GM12878 (cell line): ENCODE results near the gene HNRNPH1. TPM values are rescaled to one million over a fixed set of nuclear protein-coding genes. Genes with fewer than 3 reads are reported as not detected.

Source experiments
- CEBPB ChIP-seq, 2 experiments: fragments of 150-350 bp in 1 of 2; IDR thresholded peaks; 2 replicates each; pipeline ENCODE4 v1.6.1; 2012 to 2014; ENCODE audit warnings: low read depth in 2 of 2, low read length in 2 of 2, borderline replicate concordance in 1 of 2, inconsistent platforms in 1 of 2
- CREB1 ChIP-seq: IDR thresholded peaks from 2 replicates; pipeline ENCODE4 v1.6.1; 2012; ENCODE audit warnings: low read depth, mild to moderate bottlenecking, inconsistent platforms
- EED ChIP-seq: sonication (generic); IDR thresholded peaks from 2 replicates; pipeline ENCODE4 v1.6.1; 2016; ENCODE audit warnings: antibody characterized with exemption, low read depth
- EGR1 ChIP-seq, 2 experiments: IDR thresholded peaks; 1 replicate in 1 of 2; 2 replicates in 1 of 2; pipeline ENCODE4 v1.6.1; 2011 to 2012; ENCODE audit warnings: low read depth in 2 of 2, low read length in 2 of 2, borderline replicate concordance in 1 of 2, mild to moderate bottlenecking in 1 of 2, moderate library complexity in 1 of 2
- GABPA ChIP-seq: IDR thresholded peaks from 2 replicates; pipeline ENCODE4 v1.6.1; 2014; ENCODE audit warnings: antibody characterized with exemption, low read depth, mild to moderate bottlenecking, inconsistent platforms
- IRF4 ChIP-seq: IDR thresholded peaks from 2 replicates; pipeline ENCODE4 v1.6.1; 2011; ENCODE audit warnings: low read depth, low read length
- KAT2A ChIP-seq: conservative IDR thresholded peaks from 2 replicates; pipeline ENCODE4 v1.6.1; 2011; ENCODE audit warnings: low read depth, low read length; ENCODE audit not compliant: control insufficient read depth
- MEF2B ChIP-seq: fragments of 450-650 bp; IDR thresholded peaks from 2 replicates; pipeline ENCODE4 v1.6.1; 2018; ENCODE audit warnings: mild to moderate bottlenecking, moderate library complexity; ENCODE audit not compliant: partially characterized antibody, poor library complexity, severe bottlenecking
- NBN ChIP-seq: fragments of 450-650 bp; IDR thresholded peaks from 2 replicates; pipeline ENCODE4 v1.6.1; 2016
- PAX8 ChIP-seq: fragments of 450-650 bp; IDR thresholded peaks from 2 replicates; pipeline ENCODE4 v1.6.1; 2017; ENCODE audit warnings: mild to moderate bottlenecking, moderate library complexity
- PBX3 ChIP-seq: IDR thresholded peaks from 2 replicates; pipeline ENCODE4 v1.6.1; 2011; ENCODE audit warnings: mild to moderate bottlenecking, low read depth, low read length, moderate library complexity; ENCODE audit not compliant: insufficient replicate concordance
- RBBP5 ChIP-seq: fragments of 200-600 bp; sonication (generic); conservative IDR thresholded peaks from 2 replicates; pipeline ENCODE4 v1.6.1; 2016
- SMAD5 ChIP-seq: IDR thresholded peaks from 2 replicates; pipeline ENCODE4 v1.6.1; 2016; ENCODE audit warnings: antibody characterized with exemption, low read depth
- SMC3 ChIP-seq: IDR thresholded peaks from 2 replicates; pipeline ENCODE4 v1.6.1; 2011; ENCODE audit warnings: low read length, improper control_type of control experiment, borderline replicate concordance
- YBX1 ChIP-seq: fragments of 450-650 bp; IDR thresholded peaks from 2 replicates; pipeline ENCODE4 v1.6.1; 2016; ENCODE audit warnings: antibody characterized with exemption
- YY1 ChIP-seq: IDR thresholded peaks from 2 replicates; pipeline ENCODE4 v1.6.1; 2011; ENCODE audit warnings: low read depth, mild to moderate bottlenecking, low read length
- ZBED1 ChIP-seq: IDR thresholded peaks from 2 replicates; pipeline ENCODE4 v1.6.1; 2016; ENCODE audit warnings: borderline replicate concordance
- ZZZ3 ChIP-seq: IDR thresholded peaks from 2 replicates; pipeline ENCODE4 v1.6.1; 2011; ENCODE audit warnings: low read depth; ENCODE audit not compliant: control insufficient read depth, insufficient read length
- polyA plus RNA-seq, 11 experiments: library from polyadenylated mRNA; depleted of rRNA in 4 of 11; unstranded in 6 of 11; stranded (reverse) in 5 of 11; fragments of >200 nt; fragmentation: Nextera tagmentation in 4 of 11; fragmentation: Illumina TruSeq in 1 of 11; extraction: Ambion mirVana in 4 of 11; extraction: Trizol in 1 of 11; gene quantifications; 1 replicate in 1 of 11; 2 replicates in 10 of 11; pipeline versions ENCODE4 v1.2.1 to v1.2.3, GENCODE V29; 2011 to 2016; ENCODE audit warnings: inconsistent platforms in 2 of 11, missing spikeins in 2 of 11, low read depth in 1 of 11
- total RNA-seq, 4 experiments: library from RNA; depleted of rRNA in 3 of 4; stranded (reverse); fragments of >200 nt in 3 of 4; fragmentation: Illumina TruSeq in 1 of 4; extraction: Trizol in 1 of 4; gene quantifications; 2 replicates each; pipeline versions ENCODE4 v1.2.1 to v1.2.3, GENCODE V29; 2013 to 2021
- TF ChIP-seq, protein P1 (sequence below): IDR thresholded peaks from 2 replicates; pipeline ENCODE4 v1.6.1; 2011; ENCODE audit warnings: borderline replicate concordance, low read depth, mild to moderate bottlenecking, moderate library complexity, low read length; ENCODE audit not compliant: insufficient read depth, poor library complexity, severe bottlenecking
- TF ChIP-seq, protein P2 (sequence below): fragments of 150-350 bp; IDR thresholded peaks from 2 replicates; pipeline ENCODE4 v1.6.1; 2014; ENCODE audit warnings: mild to moderate bottlenecking, low read depth, low read length
- TF ChIP-seq, protein P3 (sequence below): IDR thresholded peaks from 2 replicates; pipeline ENCODE4 v1.6.1; 2012; ENCODE audit warnings: improper control_type of control experiment, low read depth, low read length; ENCODE audit not compliant: insufficient replicate concordance

The HNRNPH1 gene
- total and polyA plus RNA-seq, 10 of the 15 experiments (the other 5 are each of a cell fraction or from before 2014, with no cell fraction given) = 184 to 780 (median 690) TPM

- TF ChIP-seq CEBPB (IDR thresholded peaks at IDR 0.05; ENCODE audit: borderline replicate concordance in 1 of 2, low read depth in 2 of 2, low read length in 2 of 2) (no peak; a peak in 1 of 4 replicates), GABPA (no peak), YBX1 (no peak), PBX3 (peak; percentile 11), NBN (no peak), EED (no peak), YY1 (no peak), RBBP5 (no peak), KAT2A (no peak), SMAD5 (peak; percentile 10; the same call in 1 of the 2 replicates), EGR1 (IDR thresholded peaks at IDR 0.05; ENCODE audit: borderline replicate concordance in 1 of 2, low read depth in 2 of 2, low read length in 2 of 2) (no peak), CREB1 (peak; percentile 10; the same call in 1 of the 2 replicates), ZZZ3 (no peak), MEF2B (no peak), SMC3 (no peak), PAX8 (no peak), IRF4 (no peak), ZBED1 (peak; percentile 69)
- TF ChIP-seq, protein P1, sequence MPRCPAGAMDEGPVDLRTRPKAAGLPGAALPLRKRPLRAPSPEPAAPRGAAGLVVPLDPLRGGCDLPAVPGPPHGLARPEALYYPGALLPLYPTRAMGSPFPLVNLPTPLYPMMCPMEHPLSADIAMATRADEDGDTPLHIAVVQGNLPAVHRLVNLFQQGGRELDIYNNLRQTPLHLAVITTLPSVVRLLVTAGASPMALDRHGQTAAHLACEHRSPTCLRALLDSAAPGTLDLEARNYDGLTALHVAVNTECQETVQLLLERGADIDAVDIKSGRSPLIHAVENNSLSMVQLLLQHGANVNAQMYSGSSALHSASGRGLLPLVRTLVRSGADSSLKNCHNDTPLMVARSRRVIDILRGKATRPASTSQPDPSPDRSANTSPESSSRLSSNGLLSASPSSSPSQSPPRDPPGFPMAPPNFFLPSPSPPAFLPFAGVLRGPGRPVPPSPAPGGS = peak; percentile 7
- TF ChIP-seq, protein P2, sequence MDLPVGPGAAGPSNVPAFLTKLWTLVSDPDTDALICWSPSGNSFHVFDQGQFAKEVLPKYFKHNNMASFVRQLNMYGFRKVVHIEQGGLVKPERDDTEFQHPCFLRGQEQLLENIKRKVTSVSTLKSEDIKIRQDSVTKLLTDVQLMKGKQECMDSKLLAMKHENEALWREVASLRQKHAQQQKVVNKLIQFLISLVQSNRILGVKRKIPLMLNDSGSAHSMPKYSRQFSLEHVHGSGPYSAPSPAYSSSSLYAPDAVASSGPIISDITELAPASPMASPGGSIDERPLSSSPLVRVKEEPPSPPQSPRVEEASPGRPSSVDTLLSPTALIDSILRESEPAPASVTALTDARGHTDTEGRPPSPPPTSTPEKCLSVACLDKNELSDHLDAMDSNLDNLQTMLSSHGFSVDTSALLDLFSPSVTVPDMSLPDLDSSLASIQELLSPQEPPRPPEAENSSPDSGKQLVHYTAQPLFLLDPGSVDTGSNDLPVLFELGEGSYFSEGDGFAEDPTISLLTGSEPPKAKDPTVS = no peak
- TF ChIP-seq, protein P3, sequence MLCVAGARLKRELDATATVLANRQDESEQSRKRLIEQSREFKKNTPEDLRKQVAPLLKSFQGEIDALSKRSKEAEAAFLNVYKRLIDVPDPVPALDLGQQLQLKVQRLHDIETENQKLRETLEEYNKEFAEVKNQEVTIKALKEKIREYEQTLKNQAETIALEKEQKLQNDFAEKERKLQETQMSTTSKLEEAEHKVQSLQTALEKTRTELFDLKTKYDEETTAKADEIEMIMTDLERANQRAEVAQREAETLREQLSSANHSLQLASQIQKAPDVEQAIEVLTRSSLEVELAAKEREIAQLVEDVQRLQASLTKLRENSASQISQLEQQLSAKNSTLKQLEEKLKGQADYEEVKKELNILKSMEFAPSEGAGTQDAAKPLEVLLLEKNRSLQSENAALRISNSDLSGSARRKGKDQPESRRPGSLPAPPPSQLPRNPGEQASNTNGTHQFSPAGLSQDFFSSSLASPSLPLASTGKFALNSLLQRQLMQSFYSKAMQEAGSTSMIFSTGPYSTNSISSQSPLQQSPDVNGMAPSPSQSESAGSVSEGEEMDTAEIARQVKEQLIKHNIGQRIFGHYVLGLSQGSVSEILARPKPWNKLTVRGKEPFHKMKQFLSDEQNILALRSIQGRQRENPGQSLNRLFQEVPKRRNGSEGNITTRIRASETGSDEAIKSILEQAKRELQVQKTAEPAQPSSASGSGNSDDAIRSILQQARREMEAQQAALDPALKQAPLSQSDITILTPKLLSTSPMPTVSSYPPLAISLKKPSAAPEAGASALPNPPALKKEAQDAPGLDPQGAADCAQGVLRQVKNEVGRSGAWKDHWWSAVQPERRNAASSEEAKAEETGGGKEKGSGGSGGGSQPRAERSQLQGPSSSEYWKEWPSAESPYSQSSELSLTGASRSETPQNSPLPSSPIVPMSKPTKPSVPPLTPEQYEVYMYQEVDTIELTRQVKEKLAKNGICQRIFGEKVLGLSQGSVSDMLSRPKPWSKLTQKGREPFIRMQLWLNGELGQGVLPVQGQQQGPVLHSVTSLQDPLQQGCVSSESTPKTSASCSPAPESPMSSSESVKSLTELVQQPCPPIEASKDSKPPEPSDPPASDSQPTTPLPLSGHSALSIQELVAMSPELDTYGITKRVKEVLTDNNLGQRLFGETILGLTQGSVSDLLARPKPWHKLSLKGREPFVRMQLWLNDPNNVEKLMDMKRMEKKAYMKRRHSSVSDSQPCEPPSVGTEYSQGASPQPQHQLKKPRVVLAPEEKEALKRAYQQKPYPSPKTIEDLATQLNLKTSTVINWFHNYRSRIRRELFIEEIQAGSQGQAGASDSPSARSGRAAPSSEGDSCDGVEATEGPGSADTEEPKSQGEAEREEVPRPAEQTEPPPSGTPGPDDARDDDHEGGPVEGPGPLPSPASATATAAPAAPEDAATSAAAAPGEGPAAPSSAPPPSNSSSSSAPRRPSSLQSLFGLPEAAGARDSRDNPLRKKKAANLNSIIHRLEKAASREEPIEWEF = no peak
Observed at GRCh38 chr5:179612577-179613459, 10.7 kb downstream of the HNRNPH1 start (continued).
